ENCODE data around the gene SERPING1.

Gene SERPING1

GRCh38 chr11:57622263-57622662 is 24.8 kb downstream of the SERPING1 start:
- H3K9me3 ChIP-seq (ENCODE audit: insufficient read depth, low read depth, low read length): peaks cover 16% of the 10 kb centered on the region
- no peaks in the 10 kb centered on the region for H3K36me3 ChIP-seq (ENCODE audit: insufficient read depth, low read depth, low read length)
- H3K27me3 ChIP-seq (ENCODE audit: insufficient read depth, low read length): no peaks in the 10 kb centered on the region
- H3K4me3 ChIP-seq (ENCODE audit: low read length): no peak overlapping the region
- no peaks in the 10 kb centered on the region for H3K4me1 ChIP-seq (ENCODE audit: insufficient read depth, low read length)
- H3K9ac ChIP-seq (ENCODE audit: low read depth, low read length): no peak overlapping the region
- H3K27ac ChIP-seq (ENCODE audit: low read length): no peak overlapping the region

GRCh38 chr11:57624864-57625263 is 27.4 kb downstream of the SERPING1 start:
- no peak overlapping the region for H3K9ac ChIP-seq (ENCODE audit: low read depth, low read length)
- H3K4me3 ChIP-seq (ENCODE audit: low read length): no peak overlapping the region
- H3K4me1 ChIP-seq (ENCODE audit: insufficient read depth, low read length): no peaks in the 10 kb centered on the region
- no peaks in the 10 kb centered on the region for H3K36me3 ChIP-seq (ENCODE audit: insufficient read depth, low read depth, low read length)
- no peaks in the 10 kb centered on the region for H3K27me3 ChIP-seq (ENCODE audit: insufficient read depth, low read length)
- no peak overlapping the region for H3K27ac ChIP-seq (ENCODE audit: low read length)
- peaks cover 7% of the 10 kb centered on the region for H3K9me3 ChIP-seq (ENCODE audit: insufficient read depth, low read depth, low read length)

GRCh38 chr11:57626895-57627294 is 29.4 kb downstream of the SERPING1 start:
- H3K9me3 ChIP-seq (ENCODE audit: insufficient read depth, low read depth, low read length): no peaks in the 10 kb centered on the region
- no peaks in the 10 kb centered on the region for H3K4me1 ChIP-seq (ENCODE audit: insufficient read depth, low read length)
- H3K27me3 ChIP-seq (ENCODE audit: insufficient read depth, low read length): peaks cover 3% of the 10 kb centered on the region
- H3K36me3 ChIP-seq (ENCODE audit: insufficient read depth, low read depth, low read length): no peaks in the 10 kb centered on the region
- no peak overlapping the region for H3K27ac ChIP-seq (ENCODE audit: low read length)
- no peak overlapping the region for H3K9ac ChIP-seq (ENCODE audit: low read depth, low read length)
- H3K4me3 ChIP-seq (ENCODE audit: low read length): no peak overlapping the region

- no peaks in the 10 kb centered on the region for H3K4me1 ChIP-seq (ENCODE audit: insufficient read depth, low read length)
- H3K36me3 ChIP-seq (ENCODE audit: insufficient read depth, low read depth, low read length): no peaks in the 10 kb centered on the region
- no peak overlapping the region for H3K9ac ChIP-seq (ENCODE audit: low read depth, low read length)
- H3K27me3 ChIP-seq (ENCODE audit: insufficient read depth, low read length): peaks cover 5% of the 10 kb centered on the region
- no peak overlapping the region for H3K4me3 ChIP-seq (ENCODE audit: low read length)
- H3K27ac ChIP-seq (ENCODE audit: low read length): no peak overlapping the region
- no peaks in the 10 kb centered on the region for H3K9me3 ChIP-seq (ENCODE audit: insufficient read depth, low read depth, low read length)
Observed at GRCh38 chr11:57630171-57630570, 32.7 kb downstream of the SERPING1 start.

- peaks cover 5% of the 10 kb centered on the region for H3K27me3 ChIP-seq (ENCODE audit: insufficient read depth, low read length)
- no peaks in the 10 kb centered on the region for H3K36me3 ChIP-seq (ENCODE audit: insufficient read depth, low read depth, low read length)
- no peak overlapping the region for H3K9ac ChIP-seq (ENCODE audit: low read depth, low read length)
- H3K4me3 ChIP-seq (ENCODE audit: low read length): no peak overlapping the region
- no peaks in the 10 kb centered on the region for H3K9me3 ChIP-seq (ENCODE audit: insufficient read depth, low read depth, low read length)
- no peak overlapping the region for H3K27ac ChIP-seq (ENCODE audit: low read length)
- H3K4me1 ChIP-seq (ENCODE audit: insufficient read depth, low read length): peaks cover 5% of the 10 kb centered on the region; the same call in 1 of the 2 replicates
Observed at GRCh38 chr11:57632116-57632515, 34.6 kb downstream of the SERPING1 start.

GRCh38 chr11:57633394-57634070 is 36.0 kb downstream of the SERPING1 start:
- Histone ChIP-seq H3K36me3 (ENCODE audit: insufficient read depth, low read depth, low read length) (no peaks in the 10 kb centered on the region; the same call in 1 of the 2 replicates), H3K9me3 (ENCODE audit: insufficient read depth, low read depth, low read length) (no peaks in the 10 kb centered on the region), H3K4me1 (ENCODE audit: insufficient read depth, low read length) (peaks cover 12% of the 10 kb centered on the region; the same call in 1 of the 2 replicates), H3K4me3 (ENCODE audit: low read length) (no peak overlapping the region), H3K9ac (ENCODE audit: low read depth, low read length) (no peak overlapping the region), H3K27ac (ENCODE audit: low read length) (no peak overlapping the region), H3K27me3 (ENCODE audit: insufficient read depth, low read length) (peaks cover 5% of the 10 kb centered on the region)

- no peak overlapping the region for H3K27ac ChIP-seq (ENCODE audit: low read length)
- no peaks in the 10 kb centered on the region for H3K9me3 ChIP-seq (ENCODE audit: insufficient read depth, low read depth, low read length)
- no peak overlapping the region for H3K4me3 ChIP-seq (ENCODE audit: low read length)
- no peaks in the 10 kb centered on the region; the same call in 1 of the 2 replicates for H3K36me3 ChIP-seq (ENCODE audit: insufficient read depth, low read depth, low read length)
- peaks cover 5% of the 10 kb centered on the region for H3K27me3 ChIP-seq (ENCODE audit: insufficient read depth, low read length)
- peaks cover 12% of the 10 kb centered on the region; the same call in 1 of the 2 replicates for H3K4me1 ChIP-seq (ENCODE audit: insufficient read depth, low read length)
- H3K9ac ChIP-seq (ENCODE audit: low read depth, low read length): no peak overlapping the region
Observed at GRCh38 chr11:57634311-57634710, 36.8 kb downstream of the SERPING1 start.

- Histone ChIP-seq H3K9me3 (ENCODE audit: insufficient read depth, low read depth, low read length) (no peaks in the 10 kb centered on the region), H3K27ac (ENCODE audit: low read length) (no peak overlapping the region), H3K9ac (ENCODE audit: low read depth, low read length) (no peak overlapping the region), H3K27me3 (ENCODE audit: insufficient read depth, low read length) (peaks cover 5% of the 10 kb centered on the region), H3K4me1 (ENCODE audit: insufficient read depth, low read length) (peaks cover 15% of the 10 kb centered on the region), H3K36me3 (ENCODE audit: insufficient read depth, low read depth, low read length) (peaks cover 7% of the 10 kb centered on the region), H3K4me3 (ENCODE audit: low read length) (no peak overlapping the region)
Observed at GRCh38 chr11:57635246-57635645, 37.8 kb downstream of the SERPING1 start.

GRCh38 chr11:57637626-57638004 is 40.1 kb downstream of the SERPING1 start:
- Histone ChIP-seq H3K27ac (ENCODE audit: low read length) (peak overlapping the region; percentile 98), H3K4me1 (ENCODE audit: insufficient read depth, low read length) (peaks cover 32% of the 10 kb centered on the region), H3K9ac (ENCODE audit: low read depth, low read length) (peak overlapping the region; percentile 93), H3K27me3 (ENCODE audit: insufficient read depth, low read length) (no peaks in the 10 kb centered on the region), H3K4me3 (ENCODE audit: low read length) (peak overlapping the region; percentile 63), H3K9me3 (ENCODE audit: insufficient read depth, low read depth, low read length) (no peaks in the 10 kb centered on the region), H3K36me3 (ENCODE audit: insufficient read depth, low read depth, low read length) (peaks cover 31% of the 10 kb centered on the region)

GRCh38 chr11:57638005-57638781 is 40.7 kb downstream of the SERPING1 start:
- Histone ChIP-seq H3K9me3 (ENCODE audit: insufficient read depth, low read depth, low read length) (no peaks in the 10 kb centered on the region), H3K4me1 (ENCODE audit: insufficient read depth, low read length) (peaks cover 37% of the 10 kb centered on the region), H3K36me3 (ENCODE audit: insufficient read depth, low read depth, low read length) (peaks cover 36% of the 10 kb centered on the region), H3K27me3 (ENCODE audit: insufficient read depth, low read length) (no peaks in the 10 kb centered on the region), H3K4me3 (ENCODE audit: low read length) (peak overlapping the region; percentile 98), H3K9ac (ENCODE audit: low read depth, low read length) (peak overlapping the region; percentile 100), H3K27ac (ENCODE audit: low read length) (peak overlapping the region; percentile 99)

GRCh38 chr11:57638811-57639320 is 41.4 kb downstream of the SERPING1 start:
- Histone ChIP-seq H3K4me3 (ENCODE audit: low read length) (peak overlapping the region; percentile 98), H3K9me3 (ENCODE audit: insufficient read depth, low read depth, low read length) (no peaks in the 10 kb centered on the region), H3K27ac (ENCODE audit: low read length) (peak overlapping the region; percentile 99), H3K4me1 (ENCODE audit: insufficient read depth, low read length) (peaks cover 44% of the 10 kb centered on the region), H3K27me3 (ENCODE audit: insufficient read depth, low read length) (no peaks in the 10 kb centered on the region), H3K36me3 (ENCODE audit: insufficient read depth, low read depth, low read length) (peaks cover 43% of the 10 kb centered on the region), H3K9ac (ENCODE audit: low read depth, low read length) (peak overlapping the region; percentile 100)
